Adrenal gland (tissue), 5 donors: ENCODE results near the gene RNF145.

Experiments used
- CTCF ChIP-seq, 6 experiments: fragments of 450-650 bp in 4 of 6; fragments of 200-600 bp in 2 of 6; sonication (generic) in 1 of 6; IDR thresholded peaks; 1 replicate in 5 of 6; 2 replicates in 1 of 6; pipeline versions ENCODE4 v1.5.1 to v1.8.0; 2016 to 2021; ENCODE audit warnings: antibody characterized with exemption in 6 of 6, mild to moderate bottlenecking in 2 of 6, moderate library complexity in 1 of 6
- POLR2A ChIP-seq, 2 donors: fragments of 450-650 bp; IDR thresholded peaks; one replicate each; pipeline ENCODE4 v1.6.1; 2017; ENCODE audit warnings: antibody characterized with exemption in 2 of 2, mild to moderate bottlenecking in 2 of 2, moderate library complexity in 1 of 2
- donor health status: DM: no; HTN: no; CAD: no.

DNA sequence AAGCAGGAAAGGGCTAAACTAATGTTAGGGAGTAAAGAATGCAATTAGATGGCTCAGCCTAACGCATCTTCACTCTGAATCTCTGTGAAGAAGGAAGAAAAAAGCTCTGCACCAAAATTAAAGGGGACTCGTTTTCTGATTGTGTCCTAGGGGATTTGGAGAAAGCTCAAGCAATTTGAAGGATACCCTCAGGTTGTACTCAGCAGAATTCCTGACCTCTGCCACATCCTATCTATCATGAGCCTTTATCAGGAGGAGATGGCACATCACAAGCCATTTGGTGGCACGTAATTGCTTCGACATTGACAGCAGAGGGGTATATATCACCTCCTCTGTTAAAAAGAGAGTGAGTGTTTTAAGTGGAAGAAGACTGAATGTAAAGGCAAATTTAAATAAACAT lies 77.4 kb downstream of the RNF145 start:
- TF ChIP-seq POLR2A (IDR thresholded peaks at IDR 0.05): no peak
- no peak for TF ChIP-seq CTCF (IDR thresholded peaks at IDR 0.05)
